Occipital lobe (tissue), 2 donors: ENCODE measurements around the gene TECTB. TPM values are rescaled to one million over a fixed set of nuclear protein-coding genes. Genes with fewer than 3 reads are reported as not detected.

Experiments
- DNase-seq: peaks from one replicate; lab custom pipeline; 2025; lab: John Stamatoyannopoulos, UW
- total RNA-seq: library from RNA; depleted of rRNA; stranded (reverse); fragments of >200 nt; gene quantifications from one replicate; pipeline ENCODE4 v1.2.3, GENCODE V29; 2014

The TECTB gene
- total RNA-seq, 1 donor from 2014 or later: 0.16 TPM

GRCh38 chr10:112307358-112308124 is 24.3 kb downstream of the TECTB start:
- DNase-seq: no peak

GRCh38 chr10:112308125-112308502 is 24.9 kb downstream of the TECTB start:
- DNase-seq: no peak

- DNase-seq: no peak
These were observed 28.3 kb downstream of the TECTB start for GRCh38 chr10:112311481-112311880.

- no peak for DNase-seq
These were observed 30.0 kb downstream of the TECTB start for GRCh38 chr10:112313234-112313633.

GRCh38 chr10:112313911-112314310 is 30.7 kb downstream of the TECTB start:
- no peak for DNase-seq

- peak; percentile 74 for DNase-seq
These were observed 31.7 kb downstream of the TECTB start for GRCh38 chr10:112314822-112315474.

- DNase-seq: no peak
These were observed 44.5 kb downstream of the TECTB start for GRCh38 chr10:112327678-112328077.

GRCh38 chr10:112330162-112330561 is 47.0 kb downstream of the TECTB start:
- DNase-seq: no peak

- no peak for DNase-seq
These were observed 47.5 kb downstream of the TECTB start for GRCh38 chr10:112330607-112331160.

GRCh38 chr10:112332022-112332421 is 48.8 kb downstream of the TECTB start:
- no peak for DNase-seq

- no peak for DNase-seq
These were observed 49.5 kb downstream of the TECTB start for GRCh38 chr10:112332509-112333228.

- no peak for DNase-seq
These were observed 50.3 kb downstream of the TECTB start for GRCh38 chr10:112333452-112333851.

GRCh38 chr10:112335111-112335867 is 52.1 kb downstream of the TECTB start:
- no peak for DNase-seq

- DNase-seq: no peak
These were observed 52.7 kb downstream of the TECTB start for GRCh38 chr10:112335868-112336265.

- no peak for DNase-seq
These were observed 53.5 kb downstream of the TECTB start for GRCh38 chr10:112336556-112337201.

- no peak for DNase-seq
These were observed 55.8 kb downstream of the TECTB start for GRCh38 chr10:112338957-112339356.

- DNase-seq: no peak
These were observed 57.4 kb downstream of the TECTB start for GRCh38 chr10:112340601-112341000.

GRCh38 chr10:112343056-112343806 is 60.0 kb downstream of the TECTB start:
- no peak for DNase-seq

GRCh38 chr10:112344261-112344660 is 61.1 kb downstream of the TECTB start:
- no peak for DNase-seq

GRCh38 chr10:112345202-112345601 is 62.0 kb downstream of the TECTB start:
- DNase-seq: no peak
